HEK293 (cell line): ENCODE measurements around the gene RPRD1B.

Experiments used
- CTCF ChIA-PET: fragments of 350-600 bp; formaldehyde crosslinking; extraction: SDS; loops from one replicate; lab custom pipeline; 2021; ENCODE audit warnings: antibody characterized with exemption; lab: Yijun Ruan, JAX
- POLR2A ChIA-PET: fragments of 300-600 bp; formaldehyde crosslinking; extraction: SDS; loops from one replicate; lab custom pipeline; 2020; ENCODE audit warnings: antibody characterized with exemption, inconsistent platforms; lab: Yijun Ruan, JAX
- H3K27ac ChIP-seq: fragments of 200-500 bp; sonication (Bioruptor generic); 2 replicates; pipeline ENCODE4 v1.5.1; 2014; ENCODE audit warnings: low read depth, low read length, control low read depth, inconsistent platforms; ENCODE audit errors: extremely low read depth
- H3K36me3 ChIP-seq, 2 experiments: fragments of 200-500 bp in 1 of 2; sonication (Bioruptor generic) in 1 of 2; 1 replicate in 1 of 2; 2 replicates in 1 of 2; pipeline ENCODE4 v1.5.1; 2014 to 2017; ENCODE audit warnings: inconsistent platforms in 2 of 2, low read length in 2 of 2; ENCODE audit not compliant: control insufficient read depth in 2 of 2, insufficient read depth in 1 of 2
- H3K4me1 ChIP-seq: fragments of 200-500 bp; sonication (Bioruptor generic); 2 replicates; pipeline ENCODE4 v1.5.1; 2014; ENCODE audit warnings: mild to moderate bottlenecking, low read length, inconsistent platforms; ENCODE audit not compliant: control insufficient read depth, insufficient read depth
- H3K4me3 ChIP-seq: 2 replicates; pipeline ENCODE4 v1.5.1; 2011; ENCODE audit warnings: low read depth, mild to moderate bottlenecking, control low read depth, low read length, moderate library complexity
- H3K9me3 ChIP-seq: fragments of 200-500 bp; sonication (Bioruptor generic); 2 replicates; pipeline ENCODE4 v1.5.1; 2014; ENCODE audit warnings: low read depth, low read length, inconsistent platforms; ENCODE audit not compliant: control insufficient read depth, insufficient read depth
- HIC1 ChIP-seq: fragments of 450-650 bp; formaldehyde crosslinking; IDR thresholded peaks from 2 replicates; pipeline ENCODE4 v1.5.1; 2016; ENCODE audit warnings: missing biosample characterization, missing genetic modification characterization
- OVOL3 ChIP-seq: fragments of 450-650 bp; formaldehyde crosslinking; IDR thresholded peaks from 2 replicates; pipeline ENCODE4 v1.5.1; 2016; ENCODE audit warnings: missing biosample characterization, missing genetic modification characterization
- PBX3 ChIP-seq: sonication (generic); formaldehyde crosslinking; IDR thresholded peaks from 2 replicates; pipeline ENCODE4 v1.8.1; 2022; ENCODE audit warnings: mild to moderate bottlenecking, moderate library complexity, missing genetic modification reagents
- REST ChIP-seq: fragments of 450-650 bp; formaldehyde crosslinking; IDR thresholded peaks from 2 replicates; pipeline ENCODE4 v1.5.1; 2016; ENCODE audit warnings: missing biosample characterization, missing genetic modification characterization
- ZFP41 ChIP-seq: fragments of 450-650 bp; formaldehyde crosslinking; IDR thresholded peaks from 2 replicates; pipeline ENCODE4 v1.5.1; 2016; ENCODE audit warnings: missing biosample characterization, missing genetic modification characterization, borderline replicate concordance
- ZIC2 ChIP-seq: fragments of 450-650 bp; formaldehyde crosslinking; IDR thresholded peaks from 2 replicates; pipeline ENCODE4 v1.5.1; 2016; ENCODE audit warnings: missing biosample characterization, missing genetic modification characterization
- ZNF112 ChIP-seq: fragments of 450-650 bp; formaldehyde crosslinking; IDR thresholded peaks from 2 replicates; pipeline ENCODE4 v1.5.0; 2017; ENCODE audit warnings: missing biosample characterization, missing genetic modification characterization
- ZNF274 ChIP-seq, 2 experiments: fragments of 200-500 bp in 1 of 2; fragments of 450-650 bp in 1 of 2; sonication (Bioruptor generic) in 1 of 2; formaldehyde crosslinking in 1 of 2; IDR thresholded peaks; 2 replicates each; pipeline versions ENCODE4 v1.5.1 to v1.6.1; 2014 to 2016; ENCODE audit warnings: borderline replicate concordance in 1 of 2, inconsistent platforms in 1 of 2, low read length in 1 of 2, missing biosample characterization in 1 of 2, missing genetic modification characterization in 1 of 2
- ZNF354C ChIP-seq: fragments of 450-650 bp; formaldehyde crosslinking; IDR thresholded peaks from 2 replicates; pipeline ENCODE4 v1.5.1; 2016; ENCODE audit warnings: missing biosample characterization, missing genetic modification characterization, low read depth, borderline replicate concordance
- ZNF398 ChIP-seq: fragments of 450-650 bp; formaldehyde crosslinking; IDR thresholded peaks from 2 replicates; pipeline ENCODE4 v1.5.1; 2017; ENCODE audit warnings: missing biosample characterization, missing genetic modification characterization
- ZNF48 ChIP-seq: fragments of 450-650 bp; formaldehyde crosslinking; IDR thresholded peaks from 2 replicates; pipeline ENCODE4 v1.5.1; 2016; ENCODE audit warnings: missing biosample characterization, missing genetic modification characterization
- ZNF488 ChIP-seq: fragments of 450-650 bp; formaldehyde crosslinking; IDR thresholded peaks from 2 replicates; pipeline ENCODE4 v1.5.1; 2016; ENCODE audit warnings: missing biosample characterization, missing genetic modification characterization
- ZNF513 ChIP-seq: fragments of 450-650 bp; IDR thresholded peaks from 2 replicates; pipeline ENCODE4 v1.5.1; 2018; ENCODE audit warnings: missing biosample characterization, missing genetic modification characterization
- ZNF521 ChIP-seq: fragments of 450-650 bp; formaldehyde crosslinking; IDR thresholded peaks from 2 replicates; pipeline ENCODE4 v1.5.1; 2017; ENCODE audit warnings: missing biosample characterization, mild to moderate bottlenecking, missing genetic modification characterization
- ZNF600 ChIP-seq: fragments of 450-650 bp; formaldehyde crosslinking; IDR thresholded peaks from 2 replicates; pipeline ENCODE4 v1.5.1; 2016; ENCODE audit warnings: missing biosample characterization, missing genetic modification characterization
- ZNF664 ChIP-seq: fragments of 450-650 bp; formaldehyde crosslinking; IDR thresholded peaks from 2 replicates; pipeline ENCODE4 v1.5.1; 2016; ENCODE audit warnings: missing biosample characterization, missing genetic modification characterization
- ZNF677 ChIP-seq: fragments of 450-650 bp; IDR thresholded peaks from 2 replicates; pipeline ENCODE4 v1.5.0; 2018; ENCODE audit warnings: missing biosample characterization, mild to moderate bottlenecking, missing genetic modification characterization, moderate library complexity
- ZNF692 ChIP-seq: fragments of 450-650 bp; formaldehyde crosslinking; IDR thresholded peaks from 2 replicates; pipeline ENCODE4 v1.5.1; 2016; ENCODE audit warnings: missing biosample characterization, missing genetic modification characterization
- ZNF747 ChIP-seq: fragments of 450-650 bp; formaldehyde crosslinking; IDR thresholded peaks from 2 replicates; pipeline ENCODE4 v1.5.1; 2016; ENCODE audit warnings: missing biosample characterization, missing genetic modification characterization
- ZNF768 ChIP-seq: fragments of 450-650 bp; formaldehyde crosslinking; IDR thresholded peaks from 2 replicates; pipeline ENCODE4 v1.5.1; 2018; ENCODE audit warnings: missing biosample characterization, mild to moderate bottlenecking, missing genetic modification characterization
- ZNF785 ChIP-seq: fragments of 450-650 bp; formaldehyde crosslinking; IDR thresholded peaks from 2 replicates; pipeline ENCODE4 v1.5.1; 2016; ENCODE audit warnings: missing biosample characterization, missing genetic modification characterization
- ZNF791 ChIP-seq: fragments of 450-650 bp; formaldehyde crosslinking; IDR thresholded peaks from 2 replicates; pipeline ENCODE4 v1.5.1; 2016; ENCODE audit warnings: missing biosample characterization, missing genetic modification characterization

Gene RPRD1B

GRCh38 chr20:38001981-38002380 lies 31.6 kb upstream of the RPRD1B start (continued):
- TF ChIP-seq ZNF354C (no peak), ZNF48 (tag by site-specific recombination) (no peak), ZFP41 (tag by site-specific recombination) (no peak), ZNF791 (tag by site-specific recombination) (no peak), REST (tag by site-specific recombination) (no peak), ZIC2 (tag by site-specific recombination) (no peak)

- Histone ChIP-seq H3K4me1 (no peaks in the 10 kb centered on the region), H3K9me3 (no peaks in the 10 kb centered on the region), H3K4me3 (no peak overlapping the region), H3K27ac (no peak overlapping the region), H3K36me3 (peaks cover 14 to 82% of the 10 kb centered on the region in 2 experiments)
- TF ChIP-seq ZNF398 (tag by site-specific recombination) (no peak), ZNF785 (tag by site-specific recombination) (no peak), OVOL3 (tag by site-specific recombination) (no peak), PBX3 (no peak), ZNF768 (no peak), ZNF747 (tag by site-specific recombination) (no peak), ZNF521 (no peak), HIC1 (tag by site-specific recombination) (no peak), ZNF677 (tag by site-specific recombination) (no peak), ZNF692 (tag by site-specific recombination) (no peak), ZNF513 (no peak), ZNF488 (tag by site-specific recombination) (no peak), ZNF112 (tag by site-specific recombination) (no peak), ZNF664 (no peak), ZIC2 (tag by site-specific recombination) (no peak), ZNF600 (no peak), ZNF274 (IDR thresholded peaks at IDR 0.05; ENCODE audit: low read length) (no peak), ZNF274 (tag by site-specific recombination; IDR thresholded peaks at IDR 0.05; ENCODE audit: borderline replicate concordance) (no peak)
- POLR2A ChIA-PET: no interaction called here
- CTCF ChIA-PET: no interaction called here
These were observed 31.1 kb upstream of the RPRD1B start for GRCh38 chr20:38002422-38002821.
